HG03342 (cell line): ENCODE data around the gene CD109.
"Not testable (repeated sequence)": the region's sequence is repeated elsewhere in the genome, so short reads cannot be mapped to it uniquely, and the experiment has no call there.

Experiments used
- ATAC-seq: cut with Tn5 transposase; IDR thresholded peaks from one replicate; pipeline ENCODE4 v1.9.1; 2021; ENCODE audit warnings: mild to moderate bottlenecking, moderate library complexity; ENCODE audit not compliant: unreplicated experiment

CD109 gene

GRCh38 chr6:73851048-73851447, 155.0 kb downstream of the CD109 start:
- not testable (repeated sequence) for ATAC-seq

DNA sequence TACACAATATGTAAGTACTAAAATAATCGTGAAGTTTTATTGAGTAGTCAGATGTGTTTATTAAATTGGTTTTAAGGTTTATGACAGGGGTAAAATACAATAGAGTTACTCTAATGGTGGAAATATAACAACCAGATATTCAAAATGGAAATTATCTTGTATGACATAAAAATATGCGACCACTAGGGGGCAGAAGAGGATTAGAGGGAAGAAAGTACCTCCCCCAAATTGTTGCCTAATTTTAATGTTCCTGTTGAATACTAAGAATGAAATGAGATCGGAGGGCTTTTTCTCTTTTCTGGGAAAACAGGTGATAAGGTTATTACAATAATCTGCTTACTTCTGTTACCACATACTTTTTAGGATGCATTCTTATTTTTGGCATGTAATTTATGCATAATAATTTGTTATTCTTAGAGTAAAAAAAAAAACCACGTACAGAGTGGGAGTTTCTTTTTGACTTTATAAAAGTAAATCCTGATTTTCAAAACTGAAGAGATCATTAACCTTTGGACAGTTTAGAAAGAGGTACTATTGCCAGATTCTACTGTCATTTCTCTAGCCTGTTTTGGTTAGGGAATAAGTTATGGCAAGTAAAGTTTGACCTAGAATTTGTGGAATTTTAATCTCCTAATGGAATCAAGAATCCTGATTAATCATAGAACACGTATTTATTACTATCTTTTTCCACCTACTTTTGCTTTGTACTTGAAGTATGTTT, 159.2 kb downstream of the CD109 start:
- ATAC-seq: peak; percentile 74

GRCh38 chr6:73857341-73857890, 161.4 kb downstream of the CD109 start:
- no peak for ATAC-seq

DNA sequence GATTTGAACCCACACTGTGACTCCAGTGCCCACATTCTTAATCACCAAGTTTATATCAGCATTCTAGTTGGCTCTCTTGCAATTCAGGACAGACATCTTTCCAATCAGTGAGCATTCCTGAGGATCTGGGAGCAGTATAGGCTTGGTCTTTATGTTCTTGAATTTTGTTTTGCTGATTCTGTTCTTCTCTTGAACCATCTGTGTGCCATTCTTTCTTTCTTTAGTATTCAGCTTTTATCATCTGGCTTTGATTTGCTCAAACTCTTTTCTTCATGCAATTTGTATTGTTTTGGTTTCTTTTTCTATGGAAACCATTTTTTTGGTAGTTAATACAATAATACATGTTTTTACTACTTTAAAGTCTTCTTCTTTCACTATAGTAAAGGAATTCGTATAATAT, 162.4 kb downstream of the CD109 start:
- no peak for ATAC-seq

GRCh38 chr6:73860303-73860702, 164.3 kb downstream of the CD109 start:
- no peak for ATAC-seq

- peak; percentile 70 for ATAC-seq
These were observed 170.3 kb downstream of the CD109 start for GRCh38 chr6:73866305-73866704.

- no peak for ATAC-seq
These were observed 171.4 kb downstream of the CD109 start for GRCh38 chr6:73867411-73867810.

DNA sequence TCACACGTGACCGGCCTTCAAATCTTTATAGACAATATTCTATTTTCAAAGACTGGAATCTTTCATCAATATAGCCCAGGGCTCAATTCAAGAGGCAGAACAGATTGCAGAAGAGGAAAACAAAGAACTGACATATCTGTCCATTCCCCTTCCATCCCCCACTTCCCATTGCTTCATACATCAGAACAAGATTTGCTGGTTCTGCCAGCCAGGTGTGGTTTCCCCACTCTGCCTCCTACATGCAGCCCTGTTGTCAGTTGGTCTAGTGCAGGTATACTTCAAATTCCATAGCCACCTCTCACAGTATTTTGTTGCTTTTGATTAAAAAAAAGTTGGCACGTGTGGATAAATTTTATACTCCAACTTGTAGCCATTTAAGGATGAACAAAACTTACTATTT, 174.9 kb downstream of the CD109 start:
- ATAC-seq: no peak

GRCh38 chr6:73873081-73873480, 177.1 kb downstream of the CD109 start:
- ATAC-seq: no peak
